Stimulated activated effector memory CD8-positive, alpha-beta T cell treated with anti-CD3 and anti-CD28 coated beads, Interleukin-12 subunit alpha, Interleukin-12 subunit beta, amount 100 ng/mL, for 72 hours (primary cell): ENCODE measurements around the gene CASTOR1.
A peak's percentile ranks its signal among the peaks of the same experiment; 100 is the strongest.

Source experiments
- ATAC-seq: fragments of 150-1000 bp; cut with Tn5 transposase; 2 replicates; pipeline ENCODE4 v1.10.0; 2021
- DNase-seq, 2 donors: peaks; one replicate each; pipeline ENCODE4 v3.0.0; 2021 to 2022; ENCODE audit warnings: low spot score in 2 of 2
- H3K27ac Mint-ChIP-seq: one replicate; pipeline ENCODE4 v1.8.0; 2022; ENCODE audit warnings: mild to moderate bottlenecking, mixed read lengths
- H3K36me3 Mint-ChIP-seq: one replicate; pipeline ENCODE4 v1.8.0; 2022; ENCODE audit warnings: mild to moderate bottlenecking, mixed read lengths
- H3K4me1 Mint-ChIP-seq: one replicate; pipeline ENCODE4 v1.8.0; 2022; ENCODE audit warnings: mixed read lengths
- H3K4me3 Mint-ChIP-seq: one replicate; pipeline ENCODE4 v1.8.0; 2022; ENCODE audit warnings: mild to moderate bottlenecking, mixed read lengths
- H3K9me3 Mint-ChIP-seq: one replicate; pipeline ENCODE4 v1.8.0; 2022; ENCODE audit warnings: mixed read lengths

CASTOR1 gene

DNA sequence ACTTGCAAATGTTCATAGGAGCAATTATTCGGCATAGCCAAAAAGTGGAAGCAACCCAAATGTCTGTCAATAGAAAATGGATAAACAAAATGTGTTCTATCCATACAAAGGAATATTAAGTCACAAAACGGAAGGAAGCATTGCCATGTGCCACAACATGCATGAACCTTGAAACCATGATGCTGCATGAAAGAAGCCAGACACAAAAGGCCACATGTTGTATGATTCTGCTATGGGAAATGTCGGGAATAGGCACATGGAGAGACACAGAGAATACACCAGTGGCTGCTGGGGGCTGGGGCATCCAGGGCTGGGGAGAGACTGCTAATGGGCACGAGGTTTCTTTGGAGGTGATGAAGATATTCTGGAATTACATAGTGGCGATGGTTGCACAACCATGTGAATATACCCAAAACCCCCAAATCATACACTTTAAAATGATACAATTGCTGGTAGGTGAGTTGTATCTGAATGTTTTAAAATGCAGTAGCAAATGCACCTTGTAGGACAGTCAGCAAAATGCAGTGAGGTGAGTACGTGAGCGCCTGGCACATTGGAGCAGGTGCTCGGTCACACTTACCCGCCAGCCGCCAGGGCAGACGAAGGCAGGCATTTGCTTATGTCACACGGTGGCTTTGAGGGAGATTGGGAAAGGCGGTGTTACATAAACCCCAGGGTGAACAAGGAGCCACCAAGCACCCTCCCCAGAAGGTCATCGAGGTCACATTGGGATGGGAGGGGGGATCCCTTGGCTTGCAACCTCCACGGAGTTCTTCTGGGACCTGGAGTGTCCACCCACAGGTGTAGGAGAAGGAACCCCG is 16.3 kb downstream of the CASTOR1 start:
- Mint-ChIP-seq H3K4me3 (no peak overlapping the region), H3K9me3 (no peaks in the 10 kb centered on the region), H3K4me1 (peaks cover 63% of the 10 kb centered on the region), H3K27ac (no peak overlapping the region), H3K36me3 (peaks cover 17% of the 10 kb centered on the region)
- no peak for DNase-seq
- ATAC-seq = no peak

DNA sequence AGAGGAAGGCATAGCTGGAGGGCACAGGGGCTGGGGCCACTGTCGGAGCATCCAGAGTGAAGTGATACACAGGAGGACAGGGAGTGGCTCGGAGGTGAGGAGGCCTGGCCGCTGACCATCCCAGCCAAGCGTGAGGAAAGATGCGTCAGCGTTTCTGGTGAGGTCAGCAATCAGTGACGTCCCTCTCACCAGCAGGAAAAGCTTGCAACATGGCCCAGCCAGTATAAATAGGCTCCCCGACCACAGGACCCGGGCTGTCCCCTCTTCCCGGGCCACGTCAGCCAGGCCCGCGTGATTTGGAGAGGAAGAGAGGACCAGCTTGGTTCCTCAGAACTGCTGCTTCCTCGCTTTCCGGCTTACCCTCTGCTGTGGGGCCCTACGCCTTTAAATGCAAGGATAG is 18.5 kb downstream of the CASTOR1 start:
- H3K4me3 Mint-ChIP-seq = no peak overlapping the region
- H3K4me1 Mint-ChIP-seq = peaks cover 67% of the 10 kb centered on the region
- H3K27ac Mint-ChIP-seq = peak overlapping the region; percentile 33
- H3K9me3 Mint-ChIP-seq = no peaks in the 10 kb centered on the region
- no peak for DNase-seq
- ATAC-seq = no peak
- H3K36me3 Mint-ChIP-seq = peaks cover 30% of the 10 kb centered on the region

GRCh38 chr22:30268331-30268730 is 21.0 kb downstream of the CASTOR1 start:
- H3K4me3 Mint-ChIP-seq = peak overlapping the region; percentile 92
- H3K4me1 Mint-ChIP-seq = peaks cover 63% of the 10 kb centered on the region

GRCh38 chr22:30267382-30268302 is 21.7 kb downstream of the CASTOR1 start:
- H3K4me3 Mint-ChIP-seq = peak overlapping the region; percentile 92
- DNase-seq (peak in 1 of 2 donors; percentile 72), ATAC-seq (no peak)
- no peaks in the 10 kb centered on the region for H3K9me3 Mint-ChIP-seq
- H3K36me3 Mint-ChIP-seq = peaks cover 60% of the 10 kb centered on the region
- H3K4me1 Mint-ChIP-seq = peaks cover 66% of the 10 kb centered on the region
- H3K27ac Mint-ChIP-seq = peak overlapping the region; percentile 98

More at GRCh38 chr22:30268331-30268730, 21.0 kb downstream of the CASTOR1 start:
- DNase-seq = no peak
- Mint-ChIP-seq H3K27ac (peak overlapping the region; percentile 98), H3K9me3 (no peaks in the 10 kb centered on the region), H3K36me3 (peaks cover 53% of the 10 kb centered on the region)
- ATAC-seq = no peak

- DNase-seq (peak; percentile 67 to 94), ATAC-seq (peak; percentile 64)
- H3K36me3 Mint-ChIP-seq = peaks cover 69% of the 10 kb centered on the region
- peaks cover 71% of the 10 kb centered on the region for H3K4me1 Mint-ChIP-seq
- H3K4me3 Mint-ChIP-seq = peak within 1 kb of the TSS; percentile 92
- H3K27ac Mint-ChIP-seq = peak within 1 kb of the TSS; percentile 98
- no peaks in the 10 kb centered on the region for H3K9me3 Mint-ChIP-seq
Measured at GRCh38 chr22:30266445-30267381, 22.6 kb downstream of the CASTOR1 start, which contains the start of gene OSM. Gene OSM, minus strand, starts transcription at chr22:30266851. Its CDS starts 52 bp downstream, at chr22:30266799.

DNA sequence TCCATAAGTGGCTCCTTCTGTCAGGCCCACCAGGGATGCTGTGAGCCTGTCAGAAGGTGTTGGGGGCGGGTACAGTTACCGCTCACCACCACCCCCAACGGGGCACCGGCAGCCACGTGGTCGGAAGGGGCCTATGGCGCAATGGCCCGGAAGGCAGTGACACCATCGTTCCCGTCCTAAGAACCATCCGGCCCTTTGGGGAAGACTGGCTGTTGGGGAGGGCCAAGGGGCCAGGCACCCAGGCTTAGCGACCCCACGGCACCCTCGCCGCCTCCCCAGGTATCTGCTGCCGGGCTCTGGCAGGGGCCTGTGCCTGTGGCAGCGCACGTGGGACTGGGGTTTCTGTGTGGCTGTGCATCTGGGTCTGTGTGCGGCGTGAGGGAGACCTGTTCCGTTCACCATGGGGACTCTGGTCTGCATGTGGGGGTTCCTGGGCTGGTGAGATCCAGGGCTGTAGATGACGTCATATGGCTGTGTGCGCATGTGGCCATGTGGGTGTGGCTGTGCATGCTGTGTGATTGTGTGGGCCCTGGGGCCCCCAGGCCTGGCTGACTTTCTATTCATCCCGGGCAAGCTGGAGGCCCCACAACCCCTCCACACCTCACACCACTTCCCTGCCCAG is 23.4 kb downstream of the CASTOR1 start:
- Mint-ChIP-seq H3K4me3 (peak overlapping the region; percentile 92), H3K4me1 (peaks cover 79% of the 10 kb centered on the region), H3K27ac (peak overlapping the region; percentile 98), H3K9me3 (no peaks in the 10 kb centered on the region), H3K36me3 (peaks cover 73% of the 10 kb centered on the region)
- DNase-seq = peak; percentile 55 to 92
- peak; percentile 81 for ATAC-seq

DNA sequence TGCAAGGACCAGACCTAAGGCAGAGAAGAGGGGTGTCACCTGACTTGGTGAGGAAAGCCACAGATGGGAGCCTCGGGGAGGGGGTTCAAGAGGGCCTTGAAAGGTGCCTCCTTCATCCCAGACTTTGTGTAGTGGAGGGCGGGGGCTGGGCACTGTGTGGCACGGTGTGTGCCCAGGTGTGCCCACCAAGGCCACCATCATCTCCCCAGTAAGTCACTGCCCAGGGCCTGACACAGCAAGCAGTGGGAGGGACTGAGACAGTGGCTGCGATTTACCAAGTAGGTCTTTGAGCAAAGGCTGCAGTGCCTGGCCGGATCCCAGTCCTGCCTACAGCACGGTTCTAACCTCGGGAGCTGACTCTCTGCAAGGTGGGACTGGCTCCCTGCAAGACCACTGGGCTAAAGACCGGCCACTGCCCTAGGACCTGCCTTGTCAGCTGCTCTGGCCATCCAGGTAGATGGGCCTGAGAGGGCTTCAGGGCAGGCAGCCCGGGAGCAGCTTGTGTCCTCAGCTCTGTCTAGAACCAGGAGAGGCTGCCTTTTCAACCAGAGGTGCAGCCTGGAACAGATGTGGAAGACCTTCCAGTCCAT is 24.1 kb downstream of the CASTOR1 start:
- peak overlapping the region; percentile 92 for H3K4me3 Mint-ChIP-seq
- DNase-seq (no peak), ATAC-seq (no peak)
- H3K36me3 Mint-ChIP-seq = peaks cover 67% of the 10 kb centered on the region
- H3K9me3 Mint-ChIP-seq = no peaks in the 10 kb centered on the region
- H3K27ac Mint-ChIP-seq = peak overlapping the region; percentile 98
- peaks cover 74% of the 10 kb centered on the region for H3K4me1 Mint-ChIP-seq

DNA sequence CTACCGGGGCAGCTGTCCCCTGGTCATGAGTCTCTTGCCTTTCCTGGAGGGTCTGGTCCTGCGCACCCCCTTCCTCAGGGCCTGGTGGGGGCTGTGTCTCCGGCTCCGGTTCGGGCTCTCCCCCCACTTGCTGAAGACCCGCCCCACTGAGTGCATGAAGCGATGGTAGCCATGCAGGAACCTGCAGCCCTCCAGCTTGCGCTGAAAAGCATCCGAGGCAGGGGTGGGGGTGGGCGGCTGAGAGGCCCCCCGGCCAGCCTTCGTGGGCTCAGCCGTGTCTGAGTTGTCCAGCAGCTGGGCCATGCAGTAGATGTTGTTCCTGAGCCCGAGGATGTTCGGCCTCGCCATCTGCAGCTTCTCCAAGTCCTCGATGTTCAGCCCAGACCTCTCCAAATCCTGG is 25.4 kb downstream of the CASTOR1 start:
- no peak for ATAC-seq
- no peak overlapping the region for H3K27ac Mint-ChIP-seq
- peaks cover 70% of the 10 kb centered on the region for H3K4me1 Mint-ChIP-seq
- peaks cover 56% of the 10 kb centered on the region for H3K36me3 Mint-ChIP-seq
- H3K9me3 Mint-ChIP-seq = no peaks in the 10 kb centered on the region
- peak overlapping the region; percentile 92 for H3K4me3 Mint-ChIP-seq
- DNase-seq = no peak

- DNase-seq = peak; percentile 77 to 91
- peak overlapping the region; percentile 88 for H3K27ac Mint-ChIP-seq
- ATAC-seq = no peak
- peak overlapping the region; percentile 92 for H3K4me3 Mint-ChIP-seq
- H3K9me3 Mint-ChIP-seq = no peaks in the 10 kb centered on the region
- H3K4me1 Mint-ChIP-seq = peaks cover 63% of the 10 kb centered on the region
- H3K36me3 Mint-ChIP-seq = peaks cover 56% of the 10 kb centered on the region
Measured at GRCh38 chr22:30262917-30263741, 26.2 kb downstream of the CASTOR1 start.

- Mint-ChIP-seq H3K4me3 (peak overlapping the region; percentile 92), H3K4me1 (peaks cover 52% of the 10 kb centered on the region), H3K36me3 (peaks cover 56% of the 10 kb centered on the region), H3K27ac (peak overlapping the region; percentile 88), H3K9me3 (no peaks in the 10 kb centered on the region)
- no peak for DNase-seq
- no peak for ATAC-seq
Measured at GRCh38 chr22:30262112-30262511, 27.2 kb downstream of the CASTOR1 start.

DNA sequence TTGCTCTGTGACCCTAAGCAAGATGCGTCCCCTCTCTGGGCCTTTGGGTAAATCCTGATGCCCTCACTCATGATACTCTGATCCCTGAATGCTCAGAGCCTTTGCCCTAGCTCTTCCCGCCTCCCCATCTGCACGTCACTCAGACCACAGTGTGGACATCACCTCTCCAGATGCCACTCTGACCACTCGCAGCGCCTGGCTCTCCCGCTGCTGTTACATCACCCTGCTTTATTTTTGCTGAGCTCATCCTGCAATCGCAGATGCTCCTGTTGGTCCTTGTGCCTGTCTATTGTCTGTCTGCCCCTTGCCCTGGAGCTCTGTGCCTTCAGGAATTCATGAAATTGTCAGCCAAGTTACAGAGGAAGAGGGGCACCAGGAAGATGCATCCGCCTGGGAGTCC is 28.2 kb downstream of the CASTOR1 start:
- Mint-ChIP-seq H3K36me3 (peaks cover 46% of the 10 kb centered on the region), H3K27ac (peak overlapping the region; percentile 23), H3K4me3 (no peak overlapping the region), H3K9me3 (no peaks in the 10 kb centered on the region), H3K4me1 (peaks cover 49% of the 10 kb centered on the region)
- ATAC-seq (no peak), DNase-seq (no peak)

- no peak for DNase-seq
- peaks cover 45% of the 10 kb centered on the region for H3K4me1 Mint-ChIP-seq
- peaks cover 41% of the 10 kb centered on the region for H3K36me3 Mint-ChIP-seq
- H3K27ac Mint-ChIP-seq = peak overlapping the region; percentile 23
- H3K9me3 Mint-ChIP-seq = no peaks in the 10 kb centered on the region
- no peak overlapping the region for H3K4me3 Mint-ChIP-seq
- ATAC-seq = no peak
Measured at GRCh38 chr22:30260682-30261081, 28.6 kb downstream of the CASTOR1 start.

DNA sequence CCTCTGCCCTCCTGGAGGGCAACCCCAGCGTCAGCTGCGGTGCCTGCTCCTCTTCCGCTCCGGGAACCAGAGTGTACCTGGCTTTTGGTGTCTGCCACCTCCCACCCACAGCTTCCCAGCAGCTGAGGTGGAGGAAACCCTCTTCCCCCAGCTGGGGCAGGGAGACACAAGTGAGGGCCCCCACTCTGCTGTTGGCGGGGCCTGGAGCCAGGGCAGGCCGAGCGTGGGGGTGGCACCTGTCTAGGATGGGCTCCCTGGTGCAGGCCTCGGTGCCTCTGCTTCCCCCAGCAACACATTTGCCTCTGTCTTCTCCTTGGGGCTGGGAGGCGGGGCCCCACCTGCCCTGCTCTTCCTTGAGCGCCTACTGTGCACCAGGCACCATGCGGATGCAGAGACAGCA is 29.0 kb downstream of the CASTOR1 start:
- Mint-ChIP-seq H3K27ac (no peak overlapping the region), H3K4me1 (peaks cover 40% of the 10 kb centered on the region)
- no peak for DNase-seq

More for the DNA sequence above, 29.0 kb downstream of the CASTOR1 start:
- H3K4me3 Mint-ChIP-seq = no peak overlapping the region
- peaks cover 38% of the 10 kb centered on the region for H3K36me3 Mint-ChIP-seq
- ATAC-seq = no peak
- no peaks in the 10 kb centered on the region for H3K9me3 Mint-ChIP-seq
